SU-DHL-6 (cell line): ENCODE measurements around the gene CDH22.

Experiments used
- EZH2phosphoT487 ChIP-seq: fragments of 200-600 bp; sonication (generic), shearing (Covaris generic); conservative IDR thresholded peaks from 2 replicates; pipeline ENCODE4 v1.6.1; 2018; ENCODE audit warnings: mild to moderate bottlenecking, antibody characterized with exemption, low read length, moderate library complexity, mixed read lengths
- TF ChIP-seq, protein P1 (sequence below): fragments of 200-600 bp; sonication (generic); IDR thresholded peaks from one replicate; pipeline ENCODE4 v1.5.1; 2017; ENCODE audit warnings: antibody characterized with exemption, mild to moderate bottlenecking, low read length, moderate library complexity; ENCODE audit not compliant: insufficient read depth, poor library complexity, severe bottlenecking

DNA sequence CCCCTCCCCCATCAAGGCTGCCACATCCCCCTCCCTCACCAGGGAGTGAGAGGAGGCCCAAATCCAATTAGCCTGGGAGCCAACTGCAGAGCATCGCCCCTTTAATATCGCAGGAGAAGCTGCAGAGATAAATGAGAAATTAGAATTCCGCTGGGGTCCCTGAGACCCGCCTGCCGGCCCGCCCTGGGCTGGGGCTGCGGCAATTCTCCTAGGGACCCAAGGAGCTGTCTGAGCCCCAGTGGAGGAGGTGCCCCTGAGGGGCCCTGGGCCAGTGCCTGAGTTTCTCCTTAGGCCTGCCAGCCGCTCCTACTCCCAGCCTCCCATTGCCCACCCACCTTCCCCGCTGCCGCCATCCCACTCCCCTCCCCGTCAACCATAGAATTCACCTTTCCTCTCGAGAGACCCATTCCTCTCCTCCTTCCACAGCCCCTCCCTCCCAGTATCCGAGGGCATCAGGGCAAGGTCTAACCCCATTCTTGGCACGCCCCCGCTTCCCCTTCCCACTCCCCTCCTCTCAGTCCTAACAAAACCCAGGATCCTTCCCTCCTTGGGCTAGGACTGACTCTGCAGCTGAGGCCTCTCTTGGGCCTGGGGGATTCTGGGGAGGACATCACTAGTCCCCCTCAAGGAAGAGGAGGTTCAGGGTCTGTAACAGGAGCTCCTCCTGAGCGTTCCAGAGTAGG lies 20.0 kb upstream of the CDH22 start:
- no peak for TF ChIP-seq EZH2phosphoT487
- TF ChIP-seq, protein P1, sequence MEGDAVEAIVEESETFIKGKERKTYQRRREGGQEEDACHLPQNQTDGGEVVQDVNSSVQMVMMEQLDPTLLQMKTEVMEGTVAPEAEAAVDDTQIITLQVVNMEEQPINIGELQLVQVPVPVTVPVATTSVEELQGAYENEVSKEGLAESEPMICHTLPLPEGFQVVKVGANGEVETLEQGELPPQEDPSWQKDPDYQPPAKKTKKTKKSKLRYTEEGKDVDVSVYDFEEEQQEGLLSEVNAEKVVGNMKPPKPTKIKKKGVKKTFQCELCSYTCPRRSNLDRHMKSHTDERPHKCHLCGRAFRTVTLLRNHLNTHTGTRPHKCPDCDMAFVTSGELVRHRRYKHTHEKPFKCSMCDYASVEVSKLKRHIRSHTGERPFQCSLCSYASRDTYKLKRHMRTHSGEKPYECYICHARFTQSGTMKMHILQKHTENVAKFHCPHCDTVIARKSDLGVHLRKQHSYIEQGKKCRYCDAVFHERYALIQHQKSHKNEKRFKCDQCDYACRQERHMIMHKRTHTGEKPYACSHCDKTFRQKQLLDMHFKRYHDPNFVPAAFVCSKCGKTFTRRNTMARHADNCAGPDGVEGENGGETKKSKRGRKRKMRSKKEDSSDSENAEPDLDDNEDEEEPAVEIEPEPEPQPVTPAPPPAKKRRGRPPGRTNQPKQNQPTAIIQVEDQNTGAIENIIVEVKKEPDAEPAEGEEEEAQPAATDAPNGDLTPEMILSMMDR, result no peak
